ENCODE results near the gene ALOXE3. TPM values are rescaled to one million over a fixed set of nuclear protein-coding genes. Genes with fewer than 3 reads are reported as not detected.

ALOXE3 gene
- total RNA-seq, 1 experiment from 2014 or later = 0.13 TPM

GRCh38 chr17:8066841-8067775 lies 51.2 kb downstream of the ALOXE3 start:
- no peaks in the 10 kb centered on the region for H3K79me2 ChIP-seq (ENCODE audit: insufficient read depth, low read length)
- H2BK12ac ChIP-seq (ENCODE audit: insufficient read length, low read depth, low read length) = no peak overlapping the region
- H4K20me1 ChIP-seq (ENCODE audit: control insufficient read depth, insufficient read depth, insufficient read length) = no peaks in the 10 kb centered on the region
- no peak overlapping the region for H2AFZ ChIP-seq (ENCODE audit: low read length)
- Mint-ChIP-seq H3K36me3 (ENCODE audit: insufficient read depth in 1 of 3, low read depth in 3 of 3) (peaks cover 0 to 2% (median 0%) of the 10 kb centered on the region in 3 experiments; a peak in 2 of 7 replicates), H3K27ac (no peak overlapping the region), H3K9me3 (no peaks in the 10 kb centered on the region; a peak in 1 of 5 replicates), H3K4me1 (peaks cover 31 to 37% of the 10 kb centered on the region in 2 experiments), H3K27me3 (ENCODE audit: low read depth) (peaks cover 91% of the 10 kb centered on the region), H3K4me3 (no peak overlapping the region)
- no peak overlapping the region for H4K91ac ChIP-seq (ENCODE audit: insufficient read length, low read depth, low read length)
- no peak overlapping the region for H4K8ac ChIP-seq (replicated peaks; ENCODE audit: insufficient read length, low read depth, low read length)
- no peak for DNase-seq
- H3K79me1 ChIP-seq (ENCODE audit: insufficient read depth, low read depth, low read length, poor library complexity, severe bottlenecking) = no peaks in the 10 kb centered on the region
- H3K27ac ChIP-seq (ENCODE audit: insufficient read length, low read depth, low read length) = no peak overlapping the region
- no peak for TF ChIP-seq CTCF (conservative IDR thresholded peaks at IDR 0.05)
- peaks cover 10% of the 10 kb centered on the region for H3K23me2 ChIP-seq (ENCODE audit: insufficient read length, low read depth, low read length, poor library complexity, severe bottlenecking)
- no peak overlapping the region for H3K9ac ChIP-seq (ENCODE audit: extremely low read depth, insufficient read length, low read length)
- H3K27me3 ChIP-seq (ENCODE audit: insufficient read depth, low read length) = peaks cover 26% of the 10 kb centered on the region; the same call in 1 of the 2 replicates
- H2BK120ac ChIP-seq (ENCODE audit: low read depth, low read length, poor library complexity, severe bottlenecking) = no peak overlapping the region
- H3K9me3 ChIP-seq (ENCODE audit: control insufficient read depth, low read depth, low read length) = no peaks in the 10 kb centered on the region
- no peak overlapping the region for H2BK5ac ChIP-seq (ENCODE audit: insufficient read length, low read length)
- H3T11ph ChIP-seq (ENCODE audit: low read length) = no peak overlapping the region
- no peak overlapping the region for H2BK15ac ChIP-seq (ENCODE audit: low read depth, low read length)
- no peak overlapping the region for H2BK20ac ChIP-seq (ENCODE audit: low read depth, low read length, poor library complexity, severe bottlenecking)
- H3K23ac ChIP-seq (ENCODE audit: insufficient read length, low read depth, low read length) = no peak overlapping the region
- H2AK5ac ChIP-seq (ENCODE audit: insufficient read length, low read length) = no peak overlapping the region
- no peak overlapping the region for H3K4ac ChIP-seq (ENCODE audit: low read depth, low read length)
- H3K14ac ChIP-seq (ENCODE audit: insufficient read depth, low read length) = no peak overlapping the region
- no peak overlapping the region for H3K4me2 ChIP-seq (ENCODE audit: insufficient read depth, insufficient read length, low read length)
- no peak overlapping the region for H4K5ac ChIP-seq (ENCODE audit: insufficient read length, low read depth, low read length)
- no peak overlapping the region for H3K56ac ChIP-seq (ENCODE audit: insufficient read length, low read depth, low read length)
- H3K4me1 ChIP-seq (ENCODE audit: insufficient read depth, low read length) = peaks cover 3% of the 10 kb centered on the region; the same call in 1 of the 2 replicates
- WGBS (ENCODE audit: extremely low coverage, insufficient read length, low lambda C conversion rate) = no CpG with 5 or more reads among the region's 15 CpGs
- no peak overlapping the region for H3K18ac ChIP-seq (ENCODE audit: insufficient read length, low read depth, low read length)

All from H9 (cell line).